Upper lobe of left lung (tissue), 6 donors: ENCODE measurements around the gene ATP2B2. TPM values are rescaled to one million over a fixed set of nuclear protein-coding genes. Genes with fewer than 3 reads are reported as not detected.

ENCODE experiments used
- ATAC-seq, 2 donors: fragments of 200-7000 bp; cut with Tn5 transposase; one replicate each; pipeline ENCODE4 v1.9.1; 2022; ENCODE audit warnings: mild to moderate bottlenecking in 2 of 2, moderate library complexity in 2 of 2; ENCODE audit not compliant: low FRiP score in 2 of 2
- DNase-seq, 2 donors: peaks; one replicate each; pipeline ENCODE4 v3.0.0-alpha.2; 2019 to 2020
- H3K27ac ChIP-seq, 4 donors: fragments of 200-600 bp; sonication (generic); one replicate each; pipeline ENCODE4 v1.5.1; 2016 to 2019
- H3K27me3 ChIP-seq, 4 donors: fragments of 200-600 bp; sonication (generic); one replicate each; pipeline ENCODE4 v1.5.1; 2017 to 2019
- H3K36me3 ChIP-seq, 4 donors: fragments of 200-600 bp; sonication (generic); one replicate each; pipeline ENCODE4 v1.5.1; 2016 to 2019
- H3K4me1 ChIP-seq, 4 donors: fragments of 200-600 bp; sonication (generic); one replicate each; pipeline ENCODE4 v1.5.1; 2018 to 2019
- H3K4me3 ChIP-seq, 4 donors: fragments of 200-600 bp; sonication (generic); one replicate each; pipeline ENCODE4 v1.5.1; 2017 to 2019; ENCODE audit warnings: mild to moderate bottlenecking in 2 of 4, moderate library complexity in 1 of 4
- H3K9me3 ChIP-seq, 4 donors: fragments of 200-600 bp; sonication (generic); one replicate each; pipeline ENCODE4 v1.5.1; 2018 to 2019
- CTCF ChIP-seq, 6 experiments: fragments of 450-650 bp in 4 of 6; fragments of 200-600 bp in 2 of 6; sonication (generic) in 2 of 6; IDR thresholded peaks; one replicate each; pipeline ENCODE4 v1.5.1; 2016 to 2019; ENCODE audit warnings: antibody characterized with exemption in 6 of 6
- EP300 ChIP-seq, 4 donors: sonication (generic); formaldehyde crosslinking; IDR thresholded peaks; one replicate each; pipeline ENCODE4 v1.5.1; 2017; ENCODE audit warnings: antibody characterized with exemption in 4 of 4, control low read depth in 2 of 4
- POLR2A ChIP-seq, 4 donors: fragments of 450-650 bp; IDR thresholded peaks; one replicate each; pipeline ENCODE4 v1.5.1; 2016 to 2017; ENCODE audit warnings: antibody characterized with exemption in 4 of 4, mild to moderate bottlenecking in 2 of 4
- POLR2AphosphoS5 ChIP-seq, 2 donors: sonication (generic); formaldehyde crosslinking; IDR thresholded peaks; one replicate each; pipeline ENCODE4 v1.5.1; 2017; ENCODE audit warnings: antibody characterized with exemption in 2 of 2
- WGBS, 2 donors: methylation state at CpG; one replicate each; pipeline ENCODE4 v1.1.5; 2017 to 2018; 5-methylcytosine and 5-hydroxymethylcytosine counted together
- total RNA-seq, 6 donors: library from RNA; depleted of rRNA in 4 of 6; stranded (reverse); fragments of >200 nt in 4 of 6; gene quantifications; one replicate each; pipeline versions ENCODE4 v1.1.0 to v1.2.1, GENCODE V29; 2016 to 2021
- donor health status: DM: no; HTN: no; CAD: no; lungs with moderate emphysema.
- donor health status: DM: no; HTN: yes; CAD: no; lungs with severe emphysema.

The ATP2B2 gene
- total RNA-seq, 6 donors from 2014 or later, result 0.13 to 0.30 TPM; not detected in 4

- no peak for DNase-seq
- TF ChIP-seq POLR2AphosphoS5 (IDR thresholded peaks at IDR 0.05) (no peak), POLR2A (IDR thresholded peaks at IDR 0.05) (no peak), CTCF (IDR thresholded peaks at IDR 0.05) (no peak), EP300 (IDR thresholded peaks at IDR 0.05) (no peak)
- ATAC-seq, result no peak
Measured at GRCh38 chr3:10399634-10400033, 105.8 kb downstream of the ATP2B2 start.

GRCh38 chr3:10398341-10398740, 107.0 kb downstream of the ATP2B2 start:
- Histone ChIP-seq H3K4me1 (no peaks in the 10 kb centered on the region), H3K36me3 (no peaks in the 10 kb centered on the region), H3K27ac (no peak overlapping the region), H3K4me3 (no peak overlapping the region), H3K27me3 (no peaks in the 10 kb centered on the region), H3K9me3 (no peaks in the 10 kb centered on the region)
- no peak for TF ChIP-seq POLR2A (IDR thresholded peaks at IDR 0.05)
- ATAC-seq (no peak), DNase-seq (no peak)
- WGBS, 2 donors, result 70 to 94% methylated on average over 3 to 4 of the region's 4 CpGs

More at GRCh38 chr3:10399634-10400033, 105.8 kb downstream of the ATP2B2 start:
- no peak overlapping the region for H3K27ac ChIP-seq
- whole genome bisulfite sequencing, 2 donors, result 63 to 94% methylated on average over 3 of the region's 3 CpGs
- H3K4me3 ChIP-seq, result no peak overlapping the region
- H3K36me3 ChIP-seq, result no peaks in the 10 kb centered on the region
- no peaks in the 10 kb centered on the region for H3K4me1 ChIP-seq
- H3K9me3 ChIP-seq, result no peaks in the 10 kb centered on the region
- H3K27me3 ChIP-seq, result no peaks in the 10 kb centered on the region

- no peak for DNase-seq
- H3K27me3 ChIP-seq, result no peaks in the 10 kb centered on the region
- no peak for TF ChIP-seq CTCF (IDR thresholded peaks at IDR 0.05)
- no peak for TF ChIP-seq POLR2AphosphoS5 (IDR thresholded peaks at IDR 0.05)
- no peak for TF ChIP-seq EP300 (IDR thresholded peaks at IDR 0.05)
- TF ChIP-seq POLR2A (IDR thresholded peaks at IDR 0.05), result no peak
- no peak overlapping the region for H3K27ac ChIP-seq
- no peaks in the 10 kb centered on the region for H3K36me3 ChIP-seq
- H3K9me3 ChIP-seq, result no peaks in the 10 kb centered on the region
- H3K4me3 ChIP-seq, result no peak overlapping the region
- no peaks in the 10 kb centered on the region for H3K4me1 ChIP-seq
- WGBS, 2 donors, result 83 to 84% methylated on average over 4 of the region's 4 CpGs
- ATAC-seq, result no peak
Measured at GRCh38 chr3:10397879-10398278, 107.5 kb downstream of the ATP2B2 start.

- no peak for TF ChIP-seq CTCF (IDR thresholded peaks at IDR 0.05)
- TF ChIP-seq POLR2A (IDR thresholded peaks at IDR 0.05), result no peak
- no peak for TF ChIP-seq EP300 (IDR thresholded peaks at IDR 0.05)
- TF ChIP-seq POLR2AphosphoS5 (IDR thresholded peaks at IDR 0.05), result no peak
- H3K4me1 ChIP-seq, result no peaks in the 10 kb centered on the region
- DNase-seq (no peak), ATAC-seq (no peak)
- no peaks in the 10 kb centered on the region for H3K36me3 ChIP-seq
- H3K27me3 ChIP-seq, result no peaks in the 10 kb centered on the region
- no peak overlapping the region for H3K4me3 ChIP-seq
- H3K9me3 ChIP-seq, result no peaks in the 10 kb centered on the region
- 88 to 94% methylated on average over 3 to 4 of the region's 4 CpGs for WGBS, 2 donors
- no peak overlapping the region for H3K27ac ChIP-seq
Measured at GRCh38 chr3:10396931-10397330, 108.5 kb downstream of the ATP2B2 start.

- ATAC-seq, result no peak
- Histone ChIP-seq H3K36me3 (no peaks in the 10 kb centered on the region), H3K4me3 (no peak overlapping the region), H3K9me3 (no peaks in the 10 kb centered on the region), H3K27ac (no peak overlapping the region), H3K4me1 (no peaks in the 10 kb centered on the region), H3K27me3 (no peaks in the 10 kb centered on the region)
- no peak for DNase-seq
- WGBS, 2 donors, result 78 to 83% methylated on average over 4 of the region's 4 CpGs
- TF ChIP-seq EP300 (IDR thresholded peaks at IDR 0.05) (no peak), POLR2AphosphoS5 (IDR thresholded peaks at IDR 0.05) (no peak), CTCF (IDR thresholded peaks at IDR 0.05) (no peak), POLR2A (IDR thresholded peaks at IDR 0.05) (no peak)
Measured at GRCh38 chr3:10396083-10396482, 109.3 kb downstream of the ATP2B2 start.
